KBM-7 (cell line): ENCODE results near the gene AHI1.
"Not testable (repeated sequence)": the region's sequence is repeated elsewhere in the genome, so short reads cannot be mapped to it uniquely, and the experiment has no call there.

Experiments
- DNase-seq: peaks from one replicate; pipeline ENCODE4 v3.0.0-alpha.2; 2015
- in situ Hi-C: fragments of 300-500 bp; cut with MboI; formaldehyde crosslinking; loops from 2 replicates; pipeline ENCODE4 v1.14.3; 2020; ENCODE audit warnings: low sequenced_read_pairs, low pct_unique_long_range_greater_than_20kb, mixed read lengths

Gene AHI1

DNA sequence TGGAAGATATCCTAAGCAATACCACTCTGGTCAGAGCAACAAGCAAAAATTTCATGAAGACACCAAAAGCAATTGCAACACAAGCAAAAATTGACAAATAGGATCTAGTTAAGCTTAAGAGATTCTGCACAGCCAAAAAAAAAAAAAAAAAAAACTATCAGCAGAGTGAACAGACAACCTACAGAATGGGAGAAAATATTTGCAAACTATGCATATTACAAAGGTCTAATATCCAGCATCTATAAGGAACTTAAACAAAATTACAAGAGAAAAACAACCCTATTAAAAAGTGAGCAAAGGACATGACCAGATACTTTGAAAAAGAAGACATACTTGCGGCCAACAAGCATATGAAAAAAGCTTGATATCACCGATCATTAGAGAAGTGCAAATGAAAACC is 20.0 kb upstream of the AHI1 start:
- DNase-seq: no peak
- in situ Hi-C loops: no loop called here

DNA sequence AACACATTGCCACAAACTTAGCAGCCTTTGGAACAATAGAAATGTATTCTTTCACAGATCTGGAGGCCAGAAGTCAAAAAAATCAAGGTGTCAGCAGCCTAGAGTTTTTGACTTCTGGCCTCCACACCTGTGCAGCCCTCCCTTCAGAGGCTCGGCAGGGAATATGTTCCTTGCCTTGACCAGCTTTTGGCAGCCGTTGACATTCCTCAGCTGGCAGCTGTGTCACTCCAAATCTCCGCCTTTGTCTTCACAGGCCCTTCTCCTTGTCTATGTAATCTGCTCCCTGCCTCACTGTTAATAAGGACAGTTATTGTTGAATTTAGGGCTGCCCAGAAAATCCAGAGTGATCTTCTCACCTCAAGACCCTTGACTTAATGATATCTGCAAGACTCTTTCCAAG is 17.2 kb upstream of the AHI1 start:
- DNase-seq: no peak
- in situ Hi-C loops: no loop called here

DNA sequence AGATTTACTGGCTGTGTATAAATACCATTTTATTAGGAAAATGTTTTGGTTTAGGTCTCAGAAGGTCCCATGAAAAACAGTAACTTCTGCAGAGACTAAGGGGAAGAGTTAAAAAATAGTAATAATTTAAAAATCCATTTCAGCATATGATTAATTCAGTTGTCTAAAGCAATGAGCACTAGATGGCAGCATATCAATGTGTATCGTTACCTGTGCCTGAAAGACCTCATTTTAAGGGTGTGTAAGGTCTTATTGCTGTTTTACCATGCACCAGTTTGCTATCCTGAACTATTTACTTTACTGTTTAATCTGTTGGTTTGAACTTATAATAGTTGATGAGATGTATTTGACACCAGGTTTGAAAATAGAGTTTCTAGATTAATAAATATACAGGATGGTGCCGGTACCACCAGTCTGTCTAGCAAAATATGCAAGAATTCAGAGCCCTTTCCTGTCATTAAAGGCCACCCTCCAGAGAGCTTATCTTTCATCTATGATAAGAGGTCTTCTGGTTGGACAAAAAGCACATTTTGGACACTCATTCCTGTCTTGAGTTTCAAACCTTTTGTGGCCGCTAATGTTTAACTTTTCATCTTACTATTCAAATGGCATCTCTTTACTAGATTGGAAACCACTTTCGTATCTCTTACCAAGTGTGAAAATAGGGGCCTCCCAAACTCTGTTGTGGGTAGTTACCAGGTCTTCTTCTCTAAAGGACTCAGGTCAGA is 8.9 kb upstream of the AHI1 start:
- DNase-seq: peak; percentile 38
- in situ Hi-C loops: no loop called here

DNA sequence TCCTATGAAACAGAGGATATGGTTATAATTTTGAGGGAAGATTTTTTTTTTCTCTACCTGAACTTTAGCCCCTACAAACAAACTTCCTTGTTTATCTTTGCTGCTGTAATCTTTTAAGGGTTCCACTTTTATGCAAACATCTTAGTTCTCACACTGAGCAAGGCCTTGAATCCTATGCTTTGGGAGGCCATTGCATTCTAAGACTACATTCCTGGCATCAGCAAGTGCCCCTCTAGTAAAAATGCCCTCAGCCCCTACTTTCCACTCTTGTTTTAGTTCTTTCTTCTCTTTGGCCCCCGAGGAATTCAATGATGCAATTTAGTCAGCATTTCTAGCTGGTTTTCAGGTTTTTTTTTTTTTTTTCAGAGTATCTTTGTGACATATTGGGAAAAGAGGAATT is 8.1 kb upstream of the AHI1 start:
- in situ Hi-C loops: no loop called here
- DNase-seq: no peak

DNA sequence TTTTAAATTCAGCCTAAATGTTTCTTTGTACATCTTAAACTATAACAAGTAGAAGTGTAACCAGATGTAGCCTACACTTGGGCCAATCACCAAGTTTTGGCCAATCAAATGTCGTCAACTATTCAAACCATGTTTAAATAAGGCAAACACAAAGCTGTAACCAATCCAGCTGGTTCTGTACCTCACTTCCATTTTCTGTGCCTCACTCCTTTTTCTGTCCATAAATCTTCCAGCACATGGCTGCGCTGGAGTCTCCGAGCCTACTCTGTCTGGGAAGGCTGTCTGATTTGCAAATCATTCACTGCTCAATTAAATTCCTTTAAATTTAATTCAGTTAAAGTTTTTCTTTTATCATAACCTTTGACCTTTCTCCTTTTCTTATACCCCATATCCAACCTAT is 7.7 kb upstream of the AHI1 start:
- no peak for DNase-seq
- in situ Hi-C loops: no loop called here

DNA sequence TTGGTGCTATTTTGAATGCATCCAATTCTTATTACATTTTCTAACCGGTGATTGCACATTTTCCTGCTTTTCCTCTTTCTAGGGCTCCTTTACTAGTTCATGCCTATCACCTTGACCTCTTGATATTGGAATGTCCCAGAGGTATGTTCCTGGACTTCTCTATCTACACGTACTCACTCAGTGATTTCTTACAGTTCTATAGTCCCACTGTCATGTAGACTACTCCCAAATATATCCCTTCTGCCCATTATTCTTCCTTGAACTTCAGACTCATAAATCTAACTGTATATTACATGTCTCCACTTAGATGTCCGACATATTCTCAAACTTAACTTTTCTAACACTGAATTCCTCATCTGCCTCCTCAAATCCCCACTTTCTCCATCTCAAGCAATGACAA is 7.2 kb upstream of the AHI1 start:
- no peak for DNase-seq
- in situ Hi-C loops: no loop called here

DNA sequence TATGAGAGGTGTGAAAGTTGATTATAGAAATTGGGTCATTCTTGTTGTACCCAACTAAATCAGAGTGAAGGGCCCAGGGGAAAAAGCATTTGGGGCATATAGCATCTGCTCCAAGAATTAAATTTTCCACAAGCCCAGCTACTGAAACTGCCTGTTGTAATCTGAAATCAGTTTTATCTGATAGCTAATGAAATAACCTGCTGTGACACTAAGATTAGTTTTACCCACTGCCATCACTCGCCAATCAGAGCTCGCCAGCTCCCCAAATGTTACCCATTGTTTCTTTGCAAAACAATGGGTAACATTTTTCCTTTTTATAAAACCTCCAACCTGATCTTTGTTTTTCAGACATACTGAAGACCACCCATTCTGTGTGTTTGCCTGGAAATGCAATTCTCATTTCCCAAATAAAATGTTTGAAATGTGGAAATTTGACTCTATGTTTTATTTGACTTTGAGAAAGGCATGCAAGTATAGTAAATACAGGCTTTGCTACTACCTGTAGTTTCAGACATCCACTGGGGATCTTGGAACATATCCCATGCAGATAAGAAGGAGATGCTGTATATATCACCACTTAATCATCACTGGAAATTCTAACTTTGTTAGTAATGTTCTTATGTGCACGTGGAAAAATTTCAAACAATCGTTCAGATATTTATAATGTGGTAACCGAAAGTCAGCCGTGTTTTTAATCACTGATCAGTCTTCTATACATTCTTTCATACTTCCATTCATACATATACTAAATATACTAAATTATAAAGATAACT is 6.3 kb upstream of the AHI1 start:
- in situ Hi-C loops: no loop called here
- no peak for DNase-seq

DNA sequence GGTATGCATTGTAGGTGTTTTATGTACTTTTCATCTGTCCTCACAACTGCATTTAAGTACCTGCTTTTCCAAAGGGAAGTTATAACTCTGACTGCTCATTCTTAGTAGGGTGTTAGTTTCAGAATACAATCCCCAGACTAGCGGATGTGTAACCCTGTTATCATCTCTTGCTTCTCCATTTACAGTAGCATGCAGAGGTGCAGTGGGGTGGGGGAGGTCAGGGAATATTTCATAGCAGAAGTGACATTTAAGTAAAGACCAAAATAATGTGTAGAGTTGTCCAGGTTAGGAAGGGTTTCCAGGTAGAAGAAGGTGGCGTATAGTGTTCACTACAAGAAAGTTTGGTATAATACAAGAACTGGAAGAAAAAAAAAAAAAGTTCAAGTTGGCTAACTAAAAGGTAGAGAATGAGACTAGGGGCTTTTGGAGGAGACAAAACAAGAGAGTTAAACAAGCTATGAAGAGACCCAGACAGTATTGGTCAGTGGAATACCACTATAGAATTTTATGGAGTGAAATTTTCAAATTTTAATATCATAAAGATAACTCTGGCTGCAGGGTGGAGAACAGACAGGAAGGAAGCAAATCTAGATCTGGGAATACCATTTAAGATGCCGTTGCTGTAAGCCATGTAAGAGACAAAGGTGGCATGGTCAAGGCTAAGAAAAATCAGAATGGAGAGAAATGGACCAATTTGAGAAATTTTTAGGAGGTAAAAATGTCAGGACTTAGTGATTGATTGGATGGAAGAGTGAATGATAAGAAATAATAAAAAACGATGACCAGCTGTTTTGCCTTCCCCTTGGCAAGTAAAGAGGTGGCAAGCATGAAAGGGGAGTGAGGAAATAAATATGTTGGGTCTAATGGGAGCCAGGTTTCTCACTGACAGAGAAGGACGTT is 2.2 kb upstream of the AHI1 start:
- no peak for DNase-seq
- in situ Hi-C loops: no loop called here

DNA sequence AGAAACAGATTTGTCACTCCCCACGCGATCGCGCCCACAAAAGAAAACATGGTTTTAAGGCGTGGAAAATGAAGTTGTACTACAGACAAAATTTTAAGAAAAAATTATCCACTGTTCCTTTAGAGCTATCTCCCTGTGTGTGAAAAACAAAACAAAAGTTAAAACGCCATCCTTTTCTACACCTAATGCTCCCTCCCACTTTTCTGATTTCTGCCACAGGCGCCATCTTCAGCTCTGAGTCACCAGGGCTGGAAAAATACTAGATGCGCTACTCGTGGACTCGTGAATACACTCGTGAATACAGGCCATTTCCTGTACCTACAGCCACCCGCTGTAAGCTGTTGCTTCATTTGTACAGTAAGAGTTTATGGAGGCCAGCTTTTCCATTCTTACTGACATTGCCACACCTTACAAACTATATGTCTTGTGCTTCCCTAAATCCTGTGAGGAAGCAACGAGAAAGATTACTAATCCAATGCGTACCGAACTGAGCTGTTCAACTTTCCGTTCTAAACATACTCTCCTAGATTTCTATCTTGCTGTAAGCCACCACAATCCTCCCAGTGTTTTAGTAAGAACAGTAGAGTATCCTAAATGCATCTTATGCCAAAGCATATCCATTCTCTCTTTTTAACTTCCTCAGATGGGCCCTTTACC is 773 bp upstream of the AHI1 start:
- in situ Hi-C loops: no loop called here
- DNase-seq: peak; percentile 71

DNA sequence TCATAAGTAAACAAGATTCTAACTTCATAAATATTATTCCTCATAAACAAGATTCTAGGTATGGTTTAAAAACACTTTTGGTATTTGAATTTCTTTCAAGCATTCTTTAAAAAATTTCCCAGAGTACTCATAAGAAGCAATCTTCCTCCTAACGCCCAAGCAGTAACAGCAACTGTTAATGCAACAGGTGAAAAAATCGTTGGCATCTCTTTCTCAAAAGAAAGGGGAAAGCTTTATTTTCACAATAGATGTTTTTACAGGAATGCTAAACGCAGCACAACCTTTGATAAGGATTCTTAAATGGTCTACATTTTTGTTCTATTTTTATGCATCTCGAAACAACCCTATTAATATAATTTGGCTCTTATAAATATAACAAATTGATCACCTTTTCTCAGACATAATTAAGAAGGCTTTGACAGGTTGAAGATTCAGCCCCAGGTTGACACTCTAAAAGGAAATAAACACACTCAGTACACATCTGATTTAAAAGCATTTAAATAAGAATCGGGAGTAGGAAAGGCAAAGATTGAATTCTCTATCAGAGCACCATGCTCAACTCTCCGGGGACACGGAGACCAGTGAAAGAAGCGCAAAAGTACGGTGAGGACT is 634 bp downstream of the AHI1 start:
- no peak for DNase-seq
- in situ Hi-C loops: no loop called here

DNA sequence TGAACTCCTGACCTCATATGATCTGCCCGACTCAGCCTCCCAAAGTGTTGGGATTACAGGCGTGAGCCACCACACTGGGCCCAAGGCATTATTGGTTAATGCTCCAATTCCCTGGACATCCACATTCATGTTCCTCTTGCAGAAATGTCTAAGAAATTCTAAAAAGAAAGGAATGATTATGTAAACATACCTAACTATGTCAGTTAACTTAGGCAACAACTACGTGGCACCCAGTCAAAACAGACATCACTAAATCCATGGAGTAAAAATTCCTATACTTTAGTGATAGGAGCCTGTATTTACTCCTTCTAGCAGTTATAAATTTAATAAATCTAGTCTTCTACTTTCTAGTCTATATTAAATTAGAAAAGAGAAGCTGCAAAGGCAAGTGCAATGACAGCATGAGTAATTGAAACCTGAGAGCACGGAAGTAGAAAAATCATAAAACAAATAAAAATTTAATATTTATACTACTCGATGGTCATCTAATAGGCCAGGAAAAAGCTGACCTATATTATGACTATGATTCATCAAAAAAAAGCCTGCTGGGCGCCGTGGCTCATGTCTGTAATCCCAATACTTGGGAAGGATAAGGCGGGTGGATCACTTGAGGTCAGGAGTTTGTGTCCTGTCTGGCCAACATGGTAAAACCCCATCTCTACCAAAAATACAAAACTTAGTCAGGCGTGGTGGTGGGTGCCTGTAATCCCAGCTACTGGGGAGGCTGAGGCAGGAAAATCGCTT is 4.2 kb downstream of the AHI1 start:
- in situ Hi-C loops: no loop called here
- DNase-seq: no peak

DNA sequence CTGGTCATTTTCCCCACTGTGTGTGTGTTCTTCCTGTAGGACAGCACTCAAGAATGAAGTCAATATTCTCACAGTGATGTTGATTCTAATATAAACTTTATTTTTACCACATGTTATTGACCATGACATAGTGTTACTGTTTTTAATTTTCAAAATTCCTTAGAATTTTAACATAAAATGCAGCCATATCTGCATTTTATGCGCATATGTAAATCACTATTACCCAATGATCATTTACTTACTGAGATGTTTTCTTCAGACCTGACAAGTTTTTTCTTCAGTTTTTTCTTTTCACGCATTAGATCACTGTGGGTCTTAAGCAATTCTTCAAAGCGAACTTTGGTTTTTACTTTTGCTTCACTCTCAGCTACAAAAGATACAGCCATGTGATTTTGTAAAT is 7.2 kb downstream of the AHI1 start:
- no peak for DNase-seq
- in situ Hi-C loops: no loop called here

DNA sequence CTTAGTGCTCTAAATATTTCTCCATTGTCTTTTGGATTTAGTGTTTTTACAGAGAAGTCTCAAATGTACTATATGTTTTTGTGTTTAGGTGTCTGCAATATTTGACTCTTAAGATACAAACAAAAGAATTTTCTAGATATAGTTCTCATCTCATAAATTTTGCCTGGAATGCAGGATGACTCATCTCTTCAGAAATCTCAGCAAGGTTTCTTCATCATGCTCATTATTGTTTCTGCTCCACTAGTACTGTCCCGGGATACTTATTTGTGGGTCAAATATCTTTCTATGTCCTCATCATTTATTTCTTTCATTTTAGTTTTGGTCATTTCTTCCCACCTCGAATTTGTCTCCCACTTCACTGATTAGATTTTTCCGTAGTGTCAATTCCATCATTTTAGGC is 9.5 kb downstream of the AHI1 start:
- in situ Hi-C loops: no loop called here
- DNase-seq: no peak

DNA sequence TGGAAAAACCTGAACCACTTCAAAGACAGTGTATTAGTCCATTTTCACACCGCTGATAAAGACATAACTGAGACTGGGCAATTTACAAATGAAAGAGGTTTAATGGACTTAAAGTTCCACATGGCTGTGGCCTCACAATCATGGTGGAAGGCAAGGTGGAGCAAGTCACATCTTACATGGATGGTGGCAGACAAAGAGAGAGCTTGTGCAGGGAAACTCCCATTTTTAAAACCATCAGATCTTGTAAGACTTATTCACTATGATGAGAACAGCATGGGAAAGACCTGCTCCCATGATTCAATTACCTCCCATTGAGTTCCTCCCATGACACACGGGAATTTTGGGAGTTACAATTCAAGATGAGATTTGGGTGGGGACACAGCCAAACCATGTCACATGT is 13.6 kb downstream of the AHI1 start:
- DNase-seq, in situ Hi-C loops: not testable (repeated sequence)

DNA sequence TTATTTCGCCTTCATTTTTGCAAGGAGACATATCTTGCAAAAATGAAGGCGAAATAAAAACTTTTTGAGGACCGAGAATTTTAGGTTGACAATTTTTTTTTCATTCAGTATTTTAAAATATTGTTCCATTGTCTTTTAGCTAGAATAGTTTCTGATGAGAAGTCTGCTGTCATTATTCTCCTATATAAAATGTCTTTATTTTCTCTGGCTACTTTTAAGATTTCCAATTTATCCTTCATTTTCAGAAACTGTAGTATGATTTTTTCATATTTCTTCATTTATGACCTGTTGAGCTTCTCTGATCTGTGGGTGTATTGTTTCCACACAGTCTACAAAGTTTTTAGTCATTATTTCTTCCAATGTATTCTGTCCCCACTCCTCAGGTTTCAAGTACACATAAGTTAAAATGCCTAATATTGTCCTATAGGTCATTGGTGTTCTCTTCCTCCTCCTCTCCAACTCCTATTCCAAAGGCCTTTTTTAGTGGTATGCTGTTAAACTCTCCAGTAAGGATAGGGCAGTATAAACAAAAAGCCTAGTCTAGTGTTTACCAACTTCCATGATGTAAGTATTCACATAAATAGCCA is 15.7 kb downstream of the AHI1 start:
- in situ Hi-C loops: no loop called here
- DNase-seq: peak; percentile 36

DNA sequence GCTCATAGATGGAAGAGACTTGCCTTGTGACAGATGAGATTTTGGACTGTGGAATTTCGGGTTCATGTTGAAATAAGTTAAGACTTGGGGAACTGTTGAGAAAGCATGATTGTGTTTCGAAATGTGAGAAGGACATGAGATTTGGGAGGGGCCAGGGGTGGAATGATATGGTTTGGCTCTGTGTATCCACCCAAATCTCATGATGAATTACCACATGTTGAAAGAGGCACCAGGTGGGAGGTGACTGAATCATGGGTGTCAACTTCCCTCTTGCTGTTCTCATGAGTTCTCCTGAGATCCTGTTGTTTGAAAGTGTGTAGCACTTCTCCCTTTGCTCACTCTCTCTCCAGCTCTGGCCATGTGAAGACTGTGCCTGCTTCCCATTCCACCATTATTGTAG is 17.9 kb downstream of the AHI1 start:
- in situ Hi-C loops: no loop called here
- no peak for DNase-seq

DNA sequence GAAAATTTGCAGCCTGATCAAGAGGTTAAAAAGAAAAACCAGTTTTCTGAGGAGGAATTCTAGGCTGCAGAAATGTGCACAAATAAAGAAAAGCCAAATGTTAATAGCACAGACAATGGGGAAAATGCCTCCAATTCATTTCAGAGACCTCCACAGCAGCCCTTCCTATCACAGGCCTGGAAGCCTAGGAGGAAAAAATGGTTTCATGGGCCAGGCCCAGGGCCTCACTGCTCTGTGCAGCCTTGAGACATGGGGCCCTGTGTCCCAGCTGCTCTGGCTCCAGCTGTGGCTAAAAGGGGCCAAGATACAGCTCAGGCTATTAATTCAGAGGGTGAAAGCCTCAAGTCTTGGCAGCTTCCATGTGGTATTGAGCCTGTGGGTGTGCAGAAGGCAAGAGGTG is 18.9 kb downstream of the AHI1 start:
- in situ Hi-C loops: no loop called here
- no peak for DNase-seq

DNA sequence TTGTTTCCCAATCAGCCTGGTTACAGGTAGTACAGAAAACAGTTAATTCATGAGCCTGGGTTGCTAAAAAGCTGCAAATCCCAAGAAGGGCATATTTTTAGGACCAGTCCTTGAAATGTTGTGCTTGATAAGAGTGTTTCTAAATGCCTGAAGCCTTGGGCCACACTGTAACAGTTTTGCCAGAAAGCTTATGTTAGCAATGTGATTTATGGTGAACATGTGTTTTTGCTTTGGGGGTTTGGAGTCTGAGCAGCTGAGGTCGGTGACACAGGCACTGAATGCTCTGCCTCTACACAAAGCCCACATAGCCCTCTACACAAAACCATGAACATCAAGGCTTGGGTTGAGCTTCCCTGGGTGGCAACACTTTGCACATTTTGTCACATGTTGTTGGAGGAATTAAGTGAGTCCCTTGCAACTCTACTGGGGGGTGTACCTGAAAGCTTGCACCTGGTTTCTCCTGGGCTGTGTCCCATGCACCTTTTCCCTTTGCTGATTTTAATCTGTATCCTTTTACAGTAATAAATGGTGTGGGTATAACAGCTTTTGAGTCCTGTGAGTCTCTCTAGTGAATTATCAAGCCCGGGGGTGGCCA is 22.2 kb downstream of the AHI1 start:
- DNase-seq: no peak
- in situ Hi-C loops: no loop called here
